ENCODE measurements around the gene PASK. TPM values are rescaled to one million over a fixed set of nuclear protein-coding genes. Genes with fewer than 3 reads are reported as not detected.

The PASK gene
- total RNA-seq, 1 donor from 2014 or later: 10.5 TPM

DNA sequence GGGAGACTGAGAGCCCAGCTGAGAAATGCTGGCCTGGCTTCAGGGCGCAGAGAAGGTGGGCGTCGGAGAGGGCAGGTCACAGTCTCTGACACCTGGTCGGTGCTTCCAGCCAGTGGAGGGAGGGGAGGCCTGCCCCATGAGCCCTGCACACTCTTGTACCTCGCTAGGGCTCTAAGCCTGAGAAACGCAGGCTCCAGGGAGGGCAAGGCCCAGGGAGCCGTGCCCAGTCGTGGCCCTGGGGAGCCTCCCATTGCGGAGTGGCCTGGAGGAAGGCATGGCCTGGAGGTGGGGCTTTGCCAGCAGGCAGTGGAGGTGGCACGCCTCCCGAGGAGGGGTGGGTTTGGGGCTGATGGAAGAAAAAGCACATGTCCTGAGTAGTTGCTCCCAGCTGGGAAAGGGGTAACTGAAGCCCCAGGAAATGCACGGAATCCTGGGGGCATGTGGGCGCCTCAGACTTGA is 86.2 kb downstream of the PASK start:
- H3K36me3 Mint-ChIP-seq (ENCODE audit: unreplicated experiment): no peaks in the 10 kb centered on the region
- no peaks in the 10 kb centered on the region for H3K4me1 Mint-ChIP-seq (ENCODE audit: unreplicated experiment)
- peaks cover 32% of the 10 kb centered on the region for H3K27me3 Mint-ChIP-seq (ENCODE audit: unreplicated experiment)
- no peak overlapping the region for H3K4me3 Mint-ChIP-seq (ENCODE audit: unreplicated experiment)
- TF ChIP-seq, protein P1, sequence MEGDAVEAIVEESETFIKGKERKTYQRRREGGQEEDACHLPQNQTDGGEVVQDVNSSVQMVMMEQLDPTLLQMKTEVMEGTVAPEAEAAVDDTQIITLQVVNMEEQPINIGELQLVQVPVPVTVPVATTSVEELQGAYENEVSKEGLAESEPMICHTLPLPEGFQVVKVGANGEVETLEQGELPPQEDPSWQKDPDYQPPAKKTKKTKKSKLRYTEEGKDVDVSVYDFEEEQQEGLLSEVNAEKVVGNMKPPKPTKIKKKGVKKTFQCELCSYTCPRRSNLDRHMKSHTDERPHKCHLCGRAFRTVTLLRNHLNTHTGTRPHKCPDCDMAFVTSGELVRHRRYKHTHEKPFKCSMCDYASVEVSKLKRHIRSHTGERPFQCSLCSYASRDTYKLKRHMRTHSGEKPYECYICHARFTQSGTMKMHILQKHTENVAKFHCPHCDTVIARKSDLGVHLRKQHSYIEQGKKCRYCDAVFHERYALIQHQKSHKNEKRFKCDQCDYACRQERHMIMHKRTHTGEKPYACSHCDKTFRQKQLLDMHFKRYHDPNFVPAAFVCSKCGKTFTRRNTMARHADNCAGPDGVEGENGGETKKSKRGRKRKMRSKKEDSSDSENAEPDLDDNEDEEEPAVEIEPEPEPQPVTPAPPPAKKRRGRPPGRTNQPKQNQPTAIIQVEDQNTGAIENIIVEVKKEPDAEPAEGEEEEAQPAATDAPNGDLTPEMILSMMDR (IDR thresholded peaks at IDR 0.05): no peak
- DNase-seq (ENCODE audit: extremely low spot score, unreplicated experiment): no peak
- no peaks in the 10 kb centered on the region for H3K9me3 Mint-ChIP-seq (ENCODE audit: unreplicated experiment)
- no peak overlapping the region for H3K27ac Mint-ChIP-seq (ENCODE audit: unreplicated experiment)

DNA sequence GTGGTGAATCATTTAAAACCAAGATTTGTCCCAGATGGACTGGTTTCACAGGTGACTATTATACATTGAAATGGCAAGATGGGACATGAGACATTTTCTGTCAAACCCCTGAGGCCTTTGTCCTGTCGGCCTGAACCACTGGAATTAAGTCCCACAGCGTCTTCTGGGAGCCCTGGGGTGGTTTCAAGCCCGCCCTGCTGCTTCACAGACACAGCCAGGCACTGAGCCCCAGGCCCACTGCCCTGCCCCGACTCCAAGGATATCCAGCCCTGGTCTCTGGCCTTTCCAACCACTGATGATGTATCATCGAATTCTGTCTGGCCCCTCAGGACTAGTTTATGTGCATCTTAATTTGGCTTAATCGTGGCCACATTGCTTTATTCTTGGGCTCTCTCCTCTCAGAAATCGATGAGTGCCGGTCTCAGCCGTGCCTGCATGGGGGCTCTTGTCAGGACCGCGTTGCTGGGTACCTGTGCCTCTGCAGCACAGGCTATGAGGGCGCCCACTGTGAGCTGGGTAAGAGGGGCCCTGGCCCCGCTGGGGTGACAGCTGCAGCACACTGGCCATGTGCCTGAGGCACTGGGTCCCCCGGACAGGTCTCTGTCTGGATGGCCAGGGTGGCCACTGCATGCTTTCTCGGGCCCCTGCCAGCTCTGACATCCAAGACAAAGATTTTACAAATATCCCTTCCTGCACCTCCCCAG is 86.7 kb downstream of the PASK start:
- Mint-ChIP-seq H3K27me3 (ENCODE audit: unreplicated experiment) (peaks cover 36% of the 10 kb centered on the region), H3K36me3 (ENCODE audit: unreplicated experiment) (no peaks in the 10 kb centered on the region), H3K4me1 (ENCODE audit: unreplicated experiment) (no peaks in the 10 kb centered on the region), H3K4me3 (ENCODE audit: unreplicated experiment) (no peak overlapping the region), H3K9me3 (ENCODE audit: unreplicated experiment) (no peaks in the 10 kb centered on the region), H3K27ac (ENCODE audit: unreplicated experiment) (no peak overlapping the region)
- no peak for DNase-seq (ENCODE audit: extremely low spot score, unreplicated experiment)
- TF ChIP-seq, protein P1 (IDR thresholded peaks at IDR 0.05): no peak

DNA sequence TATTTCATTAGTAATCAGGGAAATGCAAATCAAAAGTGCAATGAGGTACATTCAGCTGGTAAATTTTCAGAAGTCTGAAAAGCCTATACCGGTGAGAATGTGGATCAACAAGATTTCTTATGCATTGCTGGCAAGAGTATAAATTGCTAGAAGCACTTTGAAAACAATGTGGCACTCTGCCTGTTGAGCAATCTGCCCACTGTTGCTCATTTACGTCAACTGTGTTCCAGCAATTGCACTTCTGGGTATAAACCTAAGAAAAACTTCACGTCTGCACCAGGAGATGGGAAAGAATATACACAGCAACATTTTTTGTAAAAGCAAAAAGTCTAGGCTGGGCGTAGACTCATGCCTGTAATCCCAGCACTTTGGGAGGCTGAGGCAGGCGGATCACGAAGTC is 88.0 kb downstream of the PASK start:
- peak; percentile 7 for DNase-seq (ENCODE audit: extremely low spot score, unreplicated experiment)
- no peaks in the 10 kb centered on the region for H3K36me3 Mint-ChIP-seq (ENCODE audit: unreplicated experiment)
- TF ChIP-seq, protein P1 (IDR thresholded peaks at IDR 0.05): no peak
- no peak overlapping the region for H3K4me3 Mint-ChIP-seq (ENCODE audit: unreplicated experiment)
- no peak overlapping the region for H3K27ac Mint-ChIP-seq (ENCODE audit: unreplicated experiment)
- no peaks in the 10 kb centered on the region for H3K4me1 Mint-ChIP-seq (ENCODE audit: unreplicated experiment)
- peaks cover 37% of the 10 kb centered on the region for H3K27me3 Mint-ChIP-seq (ENCODE audit: unreplicated experiment)
- no peaks in the 10 kb centered on the region for H3K9me3 Mint-ChIP-seq (ENCODE audit: unreplicated experiment)

Other genes starting within 250 kb of the PASK start
- not detected in 2 replicates for gene CROCC2, start 243.1 kb downstream of the PASK start, total RNA-seq
- gene SNED1, start 150.9 kb downstream of the PASK start, total RNA-seq: 17.6 and 19.4 TPM in 2 replicates
- gene MTERF4, start 47.2 kb downstream of the PASK start, total RNA-seq: 32.4 and 36.8 TPM in 2 replicates
- 51.0 and 55.5 TPM in 2 replicates for gene PPP1R7, start 995 bp upstream of the PASK start, total RNA-seq
- gene ANO7, start 39.2 kb upstream of the PASK start, total RNA-seq: 1.3 TPM in 2 replicates
- 839 and 856 TPM in 2 replicates for gene HDLBP, start 166.2 kb upstream of the PASK start, total RNA-seq
- 547 and 557 TPM in 2 replicates for gene SEPTIN2, start 166.5 kb upstream of the PASK start, total RNA-seq
- 54.5 and 70.1 TPM in 2 replicates for gene FARP2, start 206.8 kb upstream of the PASK start, total RNA-seq

All from osteocyte (in vitro differentiated cells).